Measurements from ENCODE around the gene KLHDC3. TPM values are rescaled to one million over a fixed set of nuclear protein-coding genes. Genes with fewer than 3 reads are reported as not detected.
A peak's percentile ranks its signal among the peaks of the same experiment; 100 is the strongest.

KLHDC3 gene
- polyA plus RNA-seq, 3 donors = 51.9 to 141 (median 106) TPM

GRCh38 chr6:43020052-43020705 is 6.1 kb downstream of the KLHDC3 start:
- peaks cover 31 to 34% of the 10 kb centered on the region in 2 donors for H3K4me1 ChIP-seq (ENCODE audit: control insufficient read depth in 1 of 2, insufficient read depth in 2 of 2, low read length in 2 of 2)
- 94% methylated on average over 2 of the region's 3 CpGs for WGBS (ENCODE audit: insufficient coverage)
- no peak overlapping the region for H3K9ac ChIP-seq (ENCODE audit: insufficient read depth, low read length, poor library complexity, severe bottlenecking)
- no peak for TF ChIP-seq CTCF (IDR thresholded peaks at IDR 0.05)
- Mint-ChIP-seq H3K4me1 (peaks cover 33% of the 10 kb centered on the region), H3K4me3 (no peak overlapping the region), H3K27me3 (ENCODE audit: low read depth in 3 of 3) (peaks cover 0 to 3% (median 0%) of the 10 kb centered on the region in 3 donors), H3K27ac (peak overlapping the region in 4 of 7 donors; percentile 33 to 49 (median 40)), H3K36me3 (peaks cover 37 to 54% of the 10 kb centered on the region in 2 donors), H3K9me3 (no peaks in the 10 kb centered on the region)
- peaks cover 70% of the 10 kb centered on the region for H4K20me1 ChIP-seq (ENCODE audit: insufficient read depth, low read length)
- H3K79me2 ChIP-seq (ENCODE audit: insufficient read depth, low read length) = peaks cover 62% of the 10 kb centered on the region
- H3K36me3 ChIP-seq (replicated peaks in 1 of 2; ENCODE audit: control insufficient read depth in 1 of 2, insufficient read depth in 2 of 2, low read length in 2 of 2) = peaks cover 36 to 41% of the 10 kb centered on the region in 2 donors
- H3K9me3 ChIP-seq (replicated peaks in 1 of 2; ENCODE audit: control insufficient read depth in 1 of 2, insufficient read depth in 1 of 2, low read length in 2 of 2) = no peaks in the 10 kb centered on the region
- no peak overlapping the region for H2AFZ ChIP-seq (ENCODE audit: insufficient read depth, low read depth, low read length, poor library complexity, severe bottlenecking)
- no peaks in the 10 kb centered on the region for H3K27me3 ChIP-seq (ENCODE audit: control insufficient read depth in 2 of 2, insufficient read depth in 2 of 2, low read length in 2 of 2)
- no peak for DNase-seq
- intact Hi-C loops (cut with micrococcal nuclease) = no loop called here
- no peak overlapping the region for H3K4me2 ChIP-seq (replicated peaks; ENCODE audit: extremely low read depth, low read length, poor library complexity, severe bottlenecking)
- no peak overlapping the region for H3K4me3 ChIP-seq (replicated peaks in 1 of 3; ENCODE audit: low read depth in 2 of 3, low read length in 3 of 3)
- no peak overlapping the region for H3K27ac ChIP-seq (ENCODE audit: low read depth in 1 of 2, low read length in 2 of 2)

GRCh38 chr6:43020847-43021246 is 6.8 kb downstream of the KLHDC3 start:
- Histone ChIP-seq H4K20me1 (ENCODE audit: insufficient read depth, low read length) (peaks cover 67% of the 10 kb centered on the region), H3K79me2 (ENCODE audit: insufficient read depth, low read length) (peaks cover 55% of the 10 kb centered on the region), H2AFZ (ENCODE audit: insufficient read depth, low read depth, low read length, poor library complexity, severe bottlenecking) (peak overlapping the region; percentile 73), H3K27ac (ENCODE audit: low read depth in 1 of 2, low read length in 2 of 2) (peak overlapping the region; percentile 49 to 78), H3K4me2 (replicated peaks; ENCODE audit: extremely low read depth, low read length, poor library complexity, severe bottlenecking) (peak overlapping the region; percentile 91), H3K4me1 (ENCODE audit: control insufficient read depth in 1 of 2, insufficient read depth in 2 of 2, low read length in 2 of 2) (peaks cover 24 to 27% of the 10 kb centered on the region in 2 donors), H3K27me3 (ENCODE audit: control insufficient read depth in 2 of 2, insufficient read depth in 2 of 2, low read length in 2 of 2) (no peaks in the 10 kb centered on the region), H3K9ac (ENCODE audit: insufficient read depth, low read length, poor library complexity, severe bottlenecking) (no peak overlapping the region), H3K36me3 (replicated peaks in 1 of 2; ENCODE audit: control insufficient read depth in 1 of 2, insufficient read depth in 2 of 2, low read length in 2 of 2) (peaks cover 40 to 48% of the 10 kb centered on the region in 2 donors), H3K4me3 (replicated peaks in 1 of 3; ENCODE audit: low read depth in 2 of 3, low read length in 3 of 3) (peak overlapping the region; percentile 89 to 99 (median 94)), H3K9me3 (replicated peaks in 1 of 2; ENCODE audit: control insufficient read depth in 1 of 2, insufficient read depth in 1 of 2, low read length in 2 of 2) (no peaks in the 10 kb centered on the region)
- H3K4me1 Mint-ChIP-seq = peaks cover 27% of the 10 kb centered on the region
- peak in 1 of 3 donors; percentile 3 for DNase-seq
- peak overlapping the region in 5 of 7 donors; percentile 38 to 83 (median 75) for H3K27ac Mint-ChIP-seq
- TF ChIP-seq CTCF (IDR thresholded peaks at IDR 0.05) = no peak
- intact Hi-C loops (cut with micrococcal nuclease) = no loop called here
- peaks cover 0 to 4% (median 0%) of the 10 kb centered on the region in 3 donors for H3K27me3 Mint-ChIP-seq (ENCODE audit: low read depth in 3 of 3)
- no peaks in the 10 kb centered on the region for H3K9me3 Mint-ChIP-seq
- peaks cover 39 to 61% of the 10 kb centered on the region in 2 donors for H3K36me3 Mint-ChIP-seq
- H3K4me3 Mint-ChIP-seq = peak overlapping the region; percentile 84 to 96
- no CpG with 5 or more reads among the region's 5 CpGs for WGBS (ENCODE audit: insufficient coverage)

Data from CD14-positive monocyte (primary cell).